Fibroblast of lung (primary cell): ENCODE data around the gene ARFIP2. TPM values are rescaled to one million over a fixed set of nuclear protein-coding genes. Genes with fewer than 3 reads are reported as not detected.

Experiments used
- DNase-seq, 2 donors: peaks; one replicate each; pipeline versions ENCODE4 v3.0.0 to v3.0.0-alpha.2; 2010; ENCODE audit warnings: low read depth in 2 of 2
- H2AFZ ChIP-seq: 2 replicates; pipeline ENCODE4 v1.5.1; 2012; ENCODE audit warnings: low read length, control low read depth, inconsistent platforms
- H3K27ac ChIP-seq: 2 replicates; pipeline ENCODE4 v1.5.1; 2011; ENCODE audit warnings: low read length, control low read depth; ENCODE audit not compliant: insufficient read depth
- H3K27me3 ChIP-seq: 2 replicates; pipeline ENCODE4 v1.5.1; 2011; ENCODE audit warnings: mild to moderate bottlenecking, low read length; ENCODE audit not compliant: control insufficient read depth, insufficient read depth
- H3K36me3 ChIP-seq: 2 replicates; pipeline ENCODE4 v1.5.1; 2011; ENCODE audit warnings: low read length; ENCODE audit not compliant: control insufficient read depth, insufficient read depth
- H3K4me1 ChIP-seq: 2 replicates; pipeline ENCODE4 v1.5.1; 2011; ENCODE audit warnings: low read length; ENCODE audit not compliant: control insufficient read depth, insufficient read depth; ENCODE audit errors: extremely low read depth
- H3K4me2 ChIP-seq: 2 replicates; pipeline ENCODE4 v1.5.1; 2011; ENCODE audit warnings: low read length, control low read depth; ENCODE audit not compliant: insufficient read depth; ENCODE audit errors: extremely low read depth
- H3K4me3 ChIP-seq, 4 experiments: fragments of 200-600 bp in 1 of 4; sonication (generic) in 1 of 4; replicated peaks in 1 of 4; 2 replicates each; pipeline ENCODE4 v1.5.1; 2011 to 2016; ENCODE audit warnings: low read length in 4 of 4, low read depth in 3 of 4, mild to moderate bottlenecking in 3 of 4, control low read depth in 2 of 4, inconsistent platforms in 1 of 4, mixed read lengths in 1 of 4; ENCODE audit not compliant: insufficient read depth in 1 of 4; ENCODE audit errors: control extremely low read depth in 1 of 4
- H3K79me2 ChIP-seq: 2 replicates; pipeline ENCODE4 v1.5.1; 2012; ENCODE audit warnings: mild to moderate bottlenecking, low read length, inconsistent platforms; ENCODE audit not compliant: control insufficient read depth, insufficient read depth
- H3K9ac ChIP-seq: 2 replicates; pipeline ENCODE4 v1.5.1; 2011; ENCODE audit warnings: mild to moderate bottlenecking, low read length, control low read depth; ENCODE audit not compliant: insufficient read depth
- H3K9me3 ChIP-seq: 2 replicates; pipeline ENCODE4 v1.5.1; 2012; ENCODE audit warnings: low read depth, low read length; ENCODE audit not compliant: control insufficient read depth, insufficient read depth
- H4K20me1 ChIP-seq: 2 replicates; pipeline ENCODE4 v1.5.1; 2011; ENCODE audit warnings: low read length; ENCODE audit not compliant: control insufficient read depth, insufficient read depth; ENCODE audit errors: extremely low read depth
- CTCF ChIP-seq, 2 donors: IDR thresholded peaks in 1 of 2; conservative IDR thresholded peaks in 1 of 2; 1 replicate in 1 of 2; 2 replicates in 1 of 2; pipeline ENCODE4 v1.5.1; 2011 to 2012; ENCODE audit warnings: low read length in 2 of 2, control low read depth in 1 of 2, inconsistent platforms in 1 of 2, low read depth in 1 of 2, mild to moderate bottlenecking in 1 of 2
- EZH2 ChIP-seq: IDR thresholded peaks from 2 replicates; pipeline ENCODE4 v1.5.1; 2012; ENCODE audit warnings: low read length, control low read depth, mild to moderate bottlenecking; ENCODE audit errors: missing control alignments
- polyA plus RNA-seq, 2 donors: library from polyadenylated mRNA; depleted of rRNA in 1 of 2; stranded (reverse) in 1 of 2; unstranded in 1 of 2; fragments of >200 nt; gene quantifications; 2 replicates each; pipeline ENCODE4 v1.2.1, GENCODE V29; 2011 to 2012; ENCODE audit warnings: missing spikeins in 1 of 2
- total RNA-seq: library from RNA; depleted of rRNA; stranded (reverse); fragments of >200 nt; gene quantifications from 2 replicates; pipeline ENCODE4 v1.2.1, GENCODE V29; 2014

Gene ARFIP2
- total and polyA plus RNA-seq, 2 donors (not counting 1 experiment from before 2014, with no cell fraction given): 47.6 to 75.5 TPM

GRCh38 chr11:6520265-6520664, 39.1 kb upstream of the ARFIP2 start:
- Histone ChIP-seq H3K79me2 (no peaks in the 10 kb centered on the region), H3K36me3 (no peaks in the 10 kb centered on the region), H3K9me3 (no peaks in the 10 kb centered on the region), H3K27ac (no peak overlapping the region), H4K20me1 (no peaks in the 10 kb centered on the region), H3K9ac (no peak overlapping the region), H3K27me3 (no peaks in the 10 kb centered on the region), H3K4me1 (peaks cover 3% of the 10 kb centered on the region), H2AFZ (no peak overlapping the region), H3K4me2 (no peak overlapping the region), H3K4me3 (no peak overlapping the region)
- no peak for DNase-seq
- TF ChIP-seq EZH2 (no peak), CTCF (conservative IDR thresholded peaks at IDR 0.05 in 1 of 2, IDR thresholded peaks at IDR 0.05 in 1 of 2; ENCODE audit: low read depth in 1 of 2, low read length in 2 of 2) (no peak)

GRCh38 chr11:6516865-6517264, 35.7 kb upstream of the ARFIP2 start:
- TF ChIP-seq CTCF (conservative IDR thresholded peaks at IDR 0.05 in 1 of 2, IDR thresholded peaks at IDR 0.05 in 1 of 2; ENCODE audit: low read depth in 1 of 2, low read length in 2 of 2): no peak
- TF ChIP-seq EZH2: no peak
- H3K27ac ChIP-seq: no peak overlapping the region
- no peaks in the 10 kb centered on the region for H3K79me2 ChIP-seq
- H3K27me3 ChIP-seq: no peaks in the 10 kb centered on the region
- no peak overlapping the region for H2AFZ ChIP-seq
- H3K9me3 ChIP-seq: no peaks in the 10 kb centered on the region
- no peak overlapping the region for H3K4me3 ChIP-seq
- H3K4me1 ChIP-seq: no peaks in the 10 kb centered on the region
- no peak overlapping the region for H3K4me2 ChIP-seq
- no peak for DNase-seq
- H3K9ac ChIP-seq: no peak overlapping the region
- no peaks in the 10 kb centered on the region for H4K20me1 ChIP-seq
- no peaks in the 10 kb centered on the region for H3K36me3 ChIP-seq

GRCh38 chr11:6505577-6506240, 24.6 kb upstream of the ARFIP2 start:
- Histone ChIP-seq H4K20me1 (no peaks in the 10 kb centered on the region), H2AFZ (no peak overlapping the region), H3K4me3 (no peak overlapping the region), H3K4me2 (no peak overlapping the region), H3K27me3 (no peaks in the 10 kb centered on the region), H3K4me1 (no peaks in the 10 kb centered on the region), H3K9me3 (no peaks in the 10 kb centered on the region), H3K9ac (no peak overlapping the region), H3K36me3 (peaks cover 4% of the 10 kb centered on the region), H3K79me2 (no peaks in the 10 kb centered on the region), H3K27ac (no peak overlapping the region)
- TF ChIP-seq EZH2 (no peak), CTCF (conservative IDR thresholded peaks at IDR 0.05 in 1 of 2, IDR thresholded peaks at IDR 0.05 in 1 of 2; ENCODE audit: low read depth in 1 of 2, low read length in 2 of 2) (peak; percentile 52 to 69)
- peak; percentile 74 to 82 for DNase-seq
